ENCODE results near the gene INPP4A.

Gene INPP4A

GRCh38 chr2:98535971-98536677 lies 91.5 kb downstream of the INPP4A start:
- Mint-ChIP-seq H3K4me1 (no peaks in the 10 kb centered on the region), H3K4me3 (no peak overlapping the region), H3K36me3 (ENCODE audit: low read depth) (peaks cover 30% of the 10 kb centered on the region), H3K27me3 (ENCODE audit: low read depth) (no peaks in the 10 kb centered on the region), H3K9me3 (no peaks in the 10 kb centered on the region), H3K27ac (no peak overlapping the region)
- no peak for TF ChIP-seq CTCF (IDR thresholded peaks at IDR 0.05; ENCODE audit: unreplicated experiment in 3 of 3)

GRCh38 chr2:98537390-98538126 lies 92.9 kb downstream of the INPP4A start:
- TF ChIP-seq CTCF (IDR thresholded peaks at IDR 0.05; ENCODE audit: unreplicated experiment in 3 of 3) = no peak
- Mint-ChIP-seq H3K4me1 (peaks cover 4% of the 10 kb centered on the region), H3K27ac (no peak overlapping the region), H3K27me3 (ENCODE audit: low read depth) (no peaks in the 10 kb centered on the region), H3K9me3 (no peaks in the 10 kb centered on the region), H3K36me3 (ENCODE audit: low read depth) (peaks cover 30% of the 10 kb centered on the region), H3K4me3 (no peak overlapping the region)

- Mint-ChIP-seq H3K9me3 (no peaks in the 10 kb centered on the region), H3K4me1 (peaks cover 4% of the 10 kb centered on the region), H3K27me3 (ENCODE audit: low read depth) (no peaks in the 10 kb centered on the region), H3K4me3 (no peak overlapping the region), H3K36me3 (ENCODE audit: low read depth) (peaks cover 27% of the 10 kb centered on the region), H3K27ac (no peak overlapping the region)
- no peak for TF ChIP-seq CTCF (IDR thresholded peaks at IDR 0.05; ENCODE audit: unreplicated experiment in 3 of 3)
Observed at GRCh38 chr2:98538280-98539041, 93.8 kb downstream of the INPP4A start.

- Mint-ChIP-seq H3K36me3 (ENCODE audit: low read depth) (peaks cover 34% of the 10 kb centered on the region), H3K27me3 (ENCODE audit: low read depth) (no peaks in the 10 kb centered on the region), H3K4me1 (peaks cover 4% of the 10 kb centered on the region), H3K4me3 (no peak overlapping the region), H3K27ac (no peak overlapping the region), H3K9me3 (no peaks in the 10 kb centered on the region)
- TF ChIP-seq CTCF (IDR thresholded peaks at IDR 0.05; ENCODE audit: unreplicated experiment in 3 of 3) = no peak
Observed at GRCh38 chr2:98539056-98539735, 94.5 kb downstream of the INPP4A start.

- H3K4me3 Mint-ChIP-seq = no peak overlapping the region
- H3K36me3 Mint-ChIP-seq (ENCODE audit: low read depth) = peaks cover 43% of the 10 kb centered on the region
Observed at GRCh38 chr2:98540536-98540935, 95.9 kb downstream of the INPP4A start.

More at GRCh38 chr2:98540536-98540935, 95.9 kb downstream of the INPP4A start:
- H3K27ac Mint-ChIP-seq = no peak overlapping the region
- peaks cover 4% of the 10 kb centered on the region for H3K4me1 Mint-ChIP-seq
- TF ChIP-seq CTCF (IDR thresholded peaks at IDR 0.05; ENCODE audit: unreplicated experiment in 3 of 3) = no peak
- H3K9me3 Mint-ChIP-seq = no peaks in the 10 kb centered on the region
- no peaks in the 10 kb centered on the region for H3K27me3 Mint-ChIP-seq (ENCODE audit: low read depth)

Data from nephron (organoid).